Stimulated activated CD4-positive, alpha-beta T cell treated with anti-CD3 and anti-CD28 coated beads, Interleukin-2, amount 100 ng/mL, for 24 hours (primary cell): ENCODE measurements around the gene LARGE1.
"Not testable (repeated sequence)": the region's sequence is repeated elsewhere in the genome, so short reads cannot be mapped to it uniquely, and the experiment has no call there.

Experiments used
- DNase-seq, 2 donors: peaks; one replicate each; pipeline ENCODE4 v3.0.0-alpha.2; 2020

LARGE1 gene

DNA sequence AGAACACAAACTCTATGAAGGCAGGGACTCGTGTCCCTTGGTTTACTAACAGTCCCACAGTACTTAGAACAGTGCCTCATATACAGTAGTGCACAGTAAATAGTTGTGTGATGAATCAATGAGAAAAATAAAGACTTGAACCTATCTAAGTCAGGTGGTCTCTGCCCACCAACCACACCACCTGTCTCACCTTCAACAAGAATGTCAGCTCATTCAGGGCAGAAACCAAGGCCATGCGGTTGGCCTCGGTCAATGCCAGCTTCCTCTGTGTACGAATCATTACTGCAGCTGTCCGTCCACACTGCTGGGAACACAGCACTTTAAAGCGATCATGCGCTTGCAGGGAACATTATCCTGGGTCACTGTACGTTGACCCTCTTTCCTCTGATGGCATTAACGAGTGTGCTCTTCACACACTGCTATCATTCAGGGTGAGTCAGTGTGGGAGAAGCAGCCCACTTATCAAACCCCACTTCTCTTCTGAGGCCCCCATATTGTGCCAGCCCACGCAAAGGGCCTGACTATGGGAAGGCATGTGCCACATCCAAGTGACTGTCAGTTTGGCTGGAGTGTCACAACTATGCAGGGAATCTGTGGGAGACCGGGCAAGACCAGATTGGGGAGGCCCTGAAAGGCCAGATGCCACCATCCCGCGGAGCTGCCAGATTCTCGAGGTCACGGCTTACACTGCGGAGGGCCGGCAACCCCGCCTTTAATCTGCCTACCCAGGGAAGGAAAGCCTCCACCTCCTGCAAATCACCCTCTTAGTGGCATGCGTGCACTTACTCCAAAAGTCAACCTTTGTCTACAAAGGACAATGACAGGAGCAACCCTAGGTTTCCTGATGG is 36.1 kb downstream of the LARGE1 start:
- no peak for DNase-seq

DNA sequence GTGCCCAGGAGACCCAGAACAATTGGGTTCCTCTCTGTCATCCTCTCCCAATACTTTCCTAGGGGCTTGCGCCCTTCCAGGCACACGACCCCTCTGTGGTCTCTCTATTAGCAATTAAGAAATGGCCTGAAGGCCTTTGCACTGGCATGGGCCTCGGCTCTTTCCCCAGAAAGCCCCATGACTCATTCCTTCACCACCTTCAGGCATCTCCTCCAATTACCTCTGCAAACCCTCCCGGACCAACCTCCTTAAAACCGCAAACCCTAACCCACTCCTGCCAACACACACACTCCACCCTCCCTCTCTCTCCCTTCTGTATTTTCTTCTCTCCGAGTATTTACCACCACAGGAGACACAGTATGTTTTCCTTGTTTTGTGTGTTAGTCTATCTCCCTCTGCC is 36.7 kb downstream of the LARGE1 start:
- DNase-seq: no peak

DNA sequence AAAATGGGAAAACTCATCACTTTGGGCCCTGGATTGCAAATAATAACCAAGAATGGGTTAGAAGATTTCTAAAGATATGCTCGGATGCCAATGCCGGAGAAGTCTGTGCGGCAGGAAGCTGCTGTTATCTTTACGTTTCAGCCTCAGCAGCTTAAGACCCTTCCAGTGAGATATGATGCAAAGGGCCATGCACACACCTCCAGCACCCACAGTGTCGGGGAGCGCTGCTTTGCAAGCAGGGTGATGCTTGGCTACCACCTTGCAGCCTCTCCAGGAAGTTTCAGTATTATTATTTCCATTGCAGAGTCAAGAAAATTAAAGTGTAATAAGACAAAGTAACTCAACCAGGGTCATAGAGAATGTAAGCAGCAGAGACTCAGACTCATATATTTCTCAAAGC is 37.3 kb downstream of the LARGE1 start:
- no peak for DNase-seq

DNA sequence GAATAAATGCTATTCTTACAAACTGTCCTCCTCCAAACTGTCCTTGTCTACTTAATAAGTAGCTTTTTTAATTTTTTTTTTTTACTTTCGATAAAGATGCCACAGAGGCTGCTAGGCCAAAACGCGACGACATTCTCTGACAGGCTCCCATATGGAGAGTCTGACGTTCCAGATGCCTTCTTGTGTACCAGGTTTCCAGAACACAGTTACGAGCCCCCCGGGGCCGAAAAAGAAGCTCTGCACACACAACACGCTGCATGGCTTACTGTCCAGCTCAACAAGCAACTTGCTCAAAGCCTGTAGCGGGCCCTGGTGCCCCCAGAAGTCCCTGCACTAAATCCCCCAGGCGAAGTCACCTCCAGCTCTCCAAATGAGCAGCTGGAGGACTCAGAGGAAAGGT is 39.3 kb downstream of the LARGE1 start:
- no peak for DNase-seq

DNA sequence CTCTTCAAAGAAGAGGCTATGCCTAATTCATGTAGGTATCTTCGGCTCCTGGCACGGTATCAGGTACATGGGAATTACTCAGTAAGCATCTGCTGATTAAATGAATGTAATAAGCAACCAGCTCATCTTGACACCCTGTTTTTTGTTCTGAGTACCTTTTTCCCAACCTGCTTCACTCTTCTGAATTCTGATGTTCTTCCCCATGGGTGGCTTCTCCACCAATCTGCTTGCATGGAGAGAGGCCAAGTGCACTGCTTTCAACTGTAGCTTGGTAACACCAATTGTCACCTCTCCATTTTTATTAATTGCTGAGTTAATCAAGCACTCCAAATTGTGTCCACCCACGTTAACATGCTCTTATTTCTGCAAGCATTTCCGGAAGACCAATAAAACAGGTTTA is 40.5 kb downstream of the LARGE1 start:
- no peak for DNase-seq

DNA sequence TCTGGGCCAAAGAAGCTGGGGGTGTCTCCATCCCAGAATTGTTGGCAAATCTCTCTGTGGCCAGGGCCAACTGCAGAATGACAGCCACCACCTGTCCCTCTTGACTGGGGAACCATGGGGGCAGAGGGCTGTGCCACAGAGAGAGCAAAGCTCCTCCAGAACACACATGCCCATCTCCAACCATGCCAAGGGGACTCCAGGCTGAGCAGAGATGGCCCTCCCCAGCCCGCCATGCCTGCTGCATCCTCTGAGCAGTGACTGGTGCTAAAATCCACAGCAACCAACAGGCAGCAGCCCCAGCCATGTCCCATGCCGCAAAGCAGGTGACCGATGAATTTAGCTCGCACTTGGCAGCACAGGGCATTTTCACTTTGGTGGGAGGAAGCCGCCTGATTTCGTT is 45.0 kb downstream of the LARGE1 start:
- no peak for DNase-seq

DNA sequence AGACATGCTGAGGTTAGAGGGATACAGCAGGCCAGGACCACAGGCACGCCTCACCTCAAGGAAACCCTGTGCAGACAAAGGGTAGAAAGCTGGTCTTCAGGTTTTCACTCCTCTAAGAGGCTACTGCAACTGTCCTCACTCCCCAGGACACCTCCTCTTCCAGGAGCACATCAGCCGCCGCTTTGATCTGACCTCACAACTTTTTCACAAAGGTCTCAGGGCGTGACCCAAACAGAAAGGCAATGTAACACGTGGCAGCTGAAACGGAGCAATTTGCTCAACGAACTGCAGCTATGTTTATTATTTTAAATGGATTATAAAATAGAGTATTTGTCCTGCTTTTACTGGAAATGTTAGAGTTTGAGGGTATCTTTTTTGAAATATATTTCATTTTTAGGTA is 46.1 kb downstream of the LARGE1 start:
- DNase-seq: no peak

DNA sequence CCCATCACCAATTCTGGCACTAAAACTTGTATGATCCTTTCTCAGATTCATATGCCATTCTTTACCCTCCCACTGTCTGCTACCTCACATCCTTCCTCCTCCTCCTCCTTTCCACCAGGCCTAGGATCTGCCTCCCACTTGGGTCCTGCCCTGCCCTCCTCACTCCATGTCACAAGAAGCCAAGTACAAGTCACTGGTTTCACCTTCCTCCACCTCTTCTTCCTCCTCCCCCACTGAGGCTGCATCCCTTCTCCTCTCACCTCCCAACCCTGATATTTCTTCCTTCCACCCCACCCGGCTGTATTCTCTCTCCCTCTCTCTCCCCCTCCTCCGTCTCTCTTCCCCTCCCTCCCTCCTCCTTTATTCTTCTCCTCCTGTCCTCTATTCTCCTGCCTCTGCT is 46.6 kb downstream of the LARGE1 start:
- DNase-seq: no peak

DNA sequence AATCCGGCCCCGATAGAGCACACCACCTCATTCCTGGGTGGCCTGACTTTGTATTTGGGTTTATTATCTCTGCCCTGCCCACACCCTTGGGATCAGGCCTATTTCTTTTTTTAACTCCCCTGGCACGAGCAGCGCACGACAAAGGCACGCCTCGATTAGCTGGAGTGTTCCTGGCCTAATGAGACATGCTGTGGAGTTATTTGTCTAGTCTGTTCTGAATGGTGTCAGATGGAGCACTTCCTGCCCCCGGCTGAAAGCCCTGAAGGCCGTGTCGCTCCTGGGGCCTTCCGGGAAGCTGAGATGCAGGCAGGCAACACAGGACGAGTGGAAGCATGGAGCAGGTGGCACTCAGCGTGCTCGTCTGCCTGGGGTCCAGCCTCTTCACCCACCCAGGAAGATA is 47.1 kb downstream of the LARGE1 start:
- DNase-seq: no peak

DNA sequence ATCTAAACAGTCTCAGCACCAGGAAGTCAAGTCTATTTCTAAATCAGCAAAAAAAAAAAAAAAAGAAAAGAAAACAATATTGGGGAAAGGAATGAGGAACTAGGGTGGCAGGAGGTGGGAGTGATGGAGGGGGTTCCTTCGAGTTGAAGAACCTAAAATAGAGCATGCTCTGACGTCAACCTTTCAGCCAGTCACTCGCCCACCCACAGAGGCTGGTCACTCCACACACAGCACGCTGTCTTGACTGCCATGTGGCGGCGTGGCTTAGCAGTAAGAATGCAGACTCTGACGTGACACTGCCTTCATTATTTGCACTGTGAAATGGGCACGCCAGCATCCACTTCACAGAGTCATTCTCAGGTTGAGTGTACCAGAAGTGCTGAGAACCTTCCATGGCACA is 48.3 kb downstream of the LARGE1 start:
- no peak for DNase-seq

DNA sequence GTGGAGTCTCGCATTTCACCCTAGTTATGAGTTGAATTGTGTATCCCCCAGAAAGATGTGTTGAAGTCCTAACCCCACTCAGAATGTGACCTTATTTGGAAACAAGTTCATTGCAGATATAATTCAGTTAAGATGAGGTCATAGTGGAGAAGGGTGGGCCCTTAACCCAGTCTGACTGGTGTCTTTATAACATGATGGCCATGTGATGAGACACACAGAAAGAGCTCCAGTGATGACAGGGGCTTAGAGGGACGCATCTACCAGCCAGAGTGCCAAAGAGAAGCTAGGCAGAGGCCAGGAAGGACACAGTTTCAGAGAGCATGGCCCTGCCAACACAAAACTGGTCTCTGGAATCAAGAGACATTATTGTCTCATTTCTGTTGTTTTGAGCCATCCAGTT is 50.3 kb downstream of the LARGE1 start:
- DNase-seq: no peak

DNA sequence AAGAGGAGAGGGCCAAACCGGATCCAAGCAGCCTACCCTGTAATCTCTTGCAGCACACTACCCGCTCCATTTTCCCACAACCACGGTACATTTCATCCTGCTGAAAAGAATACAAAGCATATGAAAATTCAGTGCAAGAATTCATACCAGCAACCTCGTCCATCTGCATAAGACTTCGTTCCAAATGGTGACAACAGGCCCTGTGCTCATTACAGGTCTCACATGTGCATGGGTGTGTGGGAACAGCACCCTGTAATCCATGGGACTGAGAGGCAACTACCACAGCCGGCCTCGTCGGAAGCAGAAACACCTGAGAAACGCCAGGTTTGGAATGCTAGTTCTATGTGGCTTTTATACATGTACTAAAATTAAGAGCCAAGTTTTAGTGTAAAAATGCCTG is 52.3 kb downstream of the LARGE1 start:
- DNase-seq: no peak

DNA sequence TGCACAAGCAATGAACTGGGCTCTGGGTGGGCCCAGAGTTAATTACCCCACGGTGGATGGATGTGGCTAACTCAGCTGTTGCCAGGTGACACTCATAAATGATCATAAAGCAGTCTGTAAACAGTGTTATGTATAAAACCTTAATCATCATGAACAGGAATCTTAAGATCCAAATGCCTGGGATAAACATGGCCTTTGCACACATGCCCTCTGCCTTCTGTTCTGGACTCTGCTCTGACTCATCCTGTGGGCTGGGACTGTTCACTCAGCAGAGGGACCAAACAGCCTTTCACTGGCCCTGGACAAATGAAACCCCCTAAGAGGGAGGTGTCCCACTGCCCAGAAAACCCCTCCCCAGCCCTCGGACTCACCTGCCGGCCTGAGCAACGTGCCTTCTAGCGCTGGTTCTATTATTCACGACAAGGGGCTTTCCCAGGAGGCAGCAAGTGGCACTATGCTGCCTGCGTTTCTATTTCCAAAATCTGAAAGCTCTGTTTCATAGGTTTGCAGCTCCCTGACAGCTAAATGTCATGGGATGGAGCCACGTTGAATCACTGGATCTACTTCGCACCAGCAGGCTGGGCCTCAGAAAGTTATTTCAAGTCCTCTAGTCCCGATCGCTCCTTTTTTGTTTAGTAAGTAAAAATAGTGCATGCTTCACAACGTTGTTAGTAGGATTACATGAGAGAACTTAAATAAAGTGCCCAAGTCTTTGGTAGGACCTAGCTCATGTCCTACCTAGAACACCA is 53.0 kb downstream of the LARGE1 start:
- no peak for DNase-seq

DNA sequence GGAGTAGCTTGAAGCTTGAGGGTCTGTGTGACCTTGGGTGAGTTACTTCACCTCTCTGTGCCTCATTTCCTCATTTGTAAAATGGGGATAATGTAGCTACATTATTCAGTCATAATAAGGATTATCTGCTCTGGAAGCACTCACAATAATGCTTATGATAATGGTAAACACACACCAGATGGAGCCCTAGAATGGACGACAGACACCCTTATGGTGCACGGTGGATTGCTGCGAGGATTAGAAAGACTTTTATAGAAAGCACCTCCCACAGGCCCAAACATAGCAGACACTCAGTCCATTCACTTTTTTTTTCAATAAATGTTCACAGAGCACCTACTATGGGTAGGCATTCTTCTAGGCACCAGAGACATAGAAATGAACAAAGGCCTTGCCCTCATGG is 53.8 kb downstream of the LARGE1 start:
- DNase-seq: no peak

DNA sequence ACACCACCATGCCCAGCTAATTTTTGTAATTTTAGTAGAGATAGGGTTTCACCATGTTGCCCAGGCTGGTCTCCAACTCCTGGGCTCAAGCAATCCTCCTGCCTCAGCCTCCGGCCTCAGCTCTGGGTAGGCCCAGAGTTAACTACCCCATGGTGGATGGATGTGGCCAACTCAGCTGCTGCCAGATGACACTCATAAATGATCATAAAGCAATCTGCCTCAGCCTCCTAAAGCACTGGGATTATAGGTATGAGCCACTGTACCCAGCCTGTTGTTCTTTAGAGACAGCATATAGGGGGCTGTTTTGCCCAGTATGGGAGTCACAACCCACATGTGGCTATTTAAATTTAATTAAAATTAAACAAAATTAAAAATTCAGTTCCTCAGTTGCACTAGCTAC is 54.3 kb downstream of the LARGE1 start:
- no peak for DNase-seq

DNA sequence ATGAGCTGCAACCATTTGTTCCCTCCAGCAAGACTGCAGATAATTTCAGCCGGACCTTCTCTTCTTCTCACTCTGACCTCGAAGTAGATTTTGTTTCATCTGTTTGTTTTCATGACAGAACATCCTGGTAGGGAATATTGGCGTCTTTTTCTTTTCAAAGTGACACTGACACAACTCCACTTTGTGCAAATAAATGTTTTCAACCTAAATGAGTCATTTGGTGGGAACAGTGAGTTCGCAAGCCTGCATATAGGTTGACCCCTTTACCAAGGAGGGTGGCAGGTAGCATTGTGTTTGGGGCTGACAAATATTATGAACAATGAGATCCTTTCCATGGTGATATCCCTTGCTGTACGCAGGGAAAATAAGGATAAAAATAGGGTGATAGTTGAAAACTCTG is 55.0 kb downstream of the LARGE1 start:
- no peak for DNase-seq

DNA sequence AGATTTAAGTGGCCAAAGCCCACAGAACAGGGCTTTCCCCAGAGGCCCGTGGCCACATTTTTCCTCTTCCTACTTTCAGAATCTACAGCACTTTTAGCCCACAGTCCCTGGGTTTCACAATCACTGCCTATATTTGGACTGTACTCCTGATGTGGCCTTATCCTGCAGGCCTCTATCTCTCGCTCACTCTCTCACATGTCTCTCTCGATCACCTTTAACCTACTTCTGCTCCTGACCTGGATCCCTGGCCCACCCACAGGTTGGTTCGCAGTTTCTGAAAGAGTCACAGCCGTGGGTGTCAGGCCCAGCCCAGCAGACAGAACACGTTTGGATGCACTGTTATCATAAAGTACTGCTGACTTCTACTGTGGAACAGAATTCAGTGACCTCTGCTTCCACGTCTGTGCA is 55.5 kb downstream of the LARGE1 start:
- no peak for DNase-seq

DNA sequence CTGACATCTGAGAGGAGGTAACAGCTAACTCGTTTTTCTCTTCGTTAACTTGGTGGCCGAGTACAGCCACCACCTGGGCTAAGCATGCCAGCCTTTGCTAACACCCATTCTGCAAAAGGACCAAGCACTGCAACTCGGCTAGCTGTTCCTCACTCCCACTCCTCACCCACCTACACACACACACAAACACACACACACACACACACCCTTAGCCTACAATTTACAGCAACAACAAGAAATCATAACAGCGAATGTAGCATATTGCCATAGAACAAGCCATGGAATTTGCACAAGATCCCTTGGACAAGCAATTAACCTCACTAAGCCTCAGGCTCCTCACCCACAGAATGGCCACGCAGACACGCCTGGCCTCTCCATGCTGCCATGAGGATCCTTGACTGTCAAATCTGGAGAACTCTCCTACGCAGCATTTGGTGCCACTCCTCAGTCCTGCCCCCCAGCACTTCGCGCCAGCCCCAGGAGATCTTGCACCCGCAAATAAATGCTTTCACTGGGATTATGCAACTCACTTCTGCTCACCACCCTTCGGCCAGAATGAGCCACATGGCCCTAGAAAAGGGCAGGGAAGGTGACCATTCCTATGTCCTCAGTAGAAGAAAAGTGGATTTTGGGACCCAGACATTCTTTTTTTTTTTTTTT is 58.9 kb downstream of the LARGE1 start:
- DNase-seq: no peak

DNA sequence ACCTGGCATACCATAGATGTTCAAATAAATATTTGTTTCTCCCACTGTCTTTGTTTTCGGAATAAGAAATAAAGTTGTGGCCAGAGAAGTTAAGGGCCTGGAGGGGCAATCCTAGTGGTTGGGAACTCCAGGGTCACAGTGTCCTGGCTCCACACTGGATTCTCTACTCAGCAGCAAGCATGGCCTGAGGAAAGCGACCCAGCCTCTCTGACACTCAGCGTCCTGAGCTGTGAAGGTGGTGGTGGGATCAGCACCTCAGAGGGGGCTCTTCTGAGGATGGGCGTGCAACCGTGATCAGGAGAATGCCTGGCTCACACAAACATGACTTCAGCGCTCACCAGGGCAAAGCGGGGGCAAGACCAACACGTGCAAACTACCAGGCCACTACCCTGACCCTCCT is 59.9 kb downstream of the LARGE1 start:
- DNase-seq: no peak

DNA sequence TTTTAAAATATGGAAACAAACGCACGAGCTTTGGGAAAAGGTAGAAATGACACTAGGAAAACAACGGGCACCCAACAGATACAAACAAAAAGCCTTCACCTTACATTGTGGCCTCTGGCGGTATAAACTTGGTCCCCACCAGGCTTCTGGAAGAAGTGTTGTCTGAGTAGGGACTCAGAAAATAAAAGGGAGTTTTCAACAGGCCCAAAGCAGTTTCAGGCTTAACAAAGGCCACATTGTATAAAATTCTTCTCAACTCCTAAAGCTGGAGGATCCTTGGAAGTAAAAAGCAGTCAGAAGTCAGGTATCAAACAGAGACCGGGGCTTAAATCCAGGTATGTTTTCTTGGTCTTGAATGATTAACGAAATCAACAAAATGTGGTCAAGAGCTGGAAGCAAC is 61.0 kb downstream of the LARGE1 start:
- DNase-seq: no peak

DNA sequence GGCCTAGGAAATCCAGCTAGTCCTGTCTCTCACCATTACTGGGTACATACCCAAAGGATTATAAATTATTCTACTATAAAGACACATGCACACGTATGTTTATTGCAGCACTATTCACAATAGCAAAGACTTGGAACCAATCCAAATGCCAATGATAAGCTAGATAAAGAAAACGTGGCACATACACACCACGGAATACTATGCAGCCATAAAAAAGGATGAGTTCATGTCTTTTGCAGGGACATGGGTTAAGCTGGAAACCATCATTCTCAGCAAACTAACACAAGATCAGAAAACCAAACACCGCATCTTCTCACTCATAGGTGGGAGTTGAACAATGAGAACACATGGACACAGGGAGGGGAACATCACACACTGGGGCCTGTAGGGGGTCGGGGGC is 61.6 kb downstream of the LARGE1 start:
- not testable (repeated sequence) for DNase-seq

DNA sequence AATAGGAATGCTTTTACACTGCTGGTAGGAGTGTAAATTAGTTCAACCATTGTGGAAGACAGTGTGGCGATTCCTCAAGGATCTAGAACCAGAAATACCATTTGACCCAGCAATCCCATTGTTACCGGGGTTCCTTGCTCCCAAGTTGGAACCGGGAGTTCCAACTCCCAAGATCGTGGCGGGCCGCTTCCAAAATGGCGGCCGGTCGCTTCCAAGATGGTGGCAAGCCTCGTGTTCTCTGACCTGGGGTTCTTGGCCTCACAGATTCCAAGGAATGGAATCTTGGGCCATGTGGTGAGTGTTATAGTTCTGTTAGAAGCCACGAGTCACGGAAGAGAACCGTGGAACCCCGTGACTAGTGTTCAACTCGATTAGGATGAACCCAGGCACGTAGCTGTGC is 62.5 kb downstream of the LARGE1 start:
- not testable (repeated sequence) for DNase-seq

DNA sequence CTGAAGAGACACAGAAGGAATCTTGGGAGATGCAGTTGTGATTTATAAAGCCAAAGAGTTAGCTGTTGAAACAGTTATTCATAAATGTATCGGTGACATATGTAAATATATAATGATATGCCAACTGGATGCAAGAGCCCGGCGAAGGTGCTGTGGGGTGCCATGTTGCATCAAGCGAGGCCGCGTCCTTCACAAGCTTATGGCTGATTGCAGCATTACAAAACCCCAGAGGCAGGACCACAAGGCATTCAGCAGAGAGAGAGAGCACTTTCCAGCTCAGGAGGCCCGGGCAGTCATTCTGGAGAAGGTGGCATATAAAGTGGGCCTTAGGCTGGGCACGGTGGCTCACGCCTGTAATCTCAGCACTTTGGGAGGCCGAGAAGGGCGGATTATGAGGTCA is 65.6 kb downstream of the LARGE1 start:
- no peak for DNase-seq
